IMR-90 (cell line): ENCODE measurements around the gene MARCHF6. TPM values are rescaled to one million over a fixed set of nuclear protein-coding genes. Genes with fewer than 3 reads are reported as not detected.

Experiments
- ATAC-seq: fragments of 200-7000 bp; cut with Tn5 transposase; 2 replicates; pipeline ENCODE4 v1.9.1; 2020; ENCODE audit warnings: low read depth, mild to moderate bottlenecking, moderate library complexity
- BruUV-seq: library from RNA; stranded (reverse); fragments of 400-500 nt; replicated peaks from 2 replicates; lab custom pipeline; 2021; lab: Mats Ljungman, UMichigan
- CTCF ChIA-PET: fragments of 300-600 bp; formaldehyde crosslinking; extraction: SDS; loops from one replicate; lab custom pipeline; 2021; ENCODE audit warnings: antibody characterized with exemption; lab: Yijun Ruan, JAX
- POLR2A ChIA-PET: fragments of 300-600 bp; sonication (Branson Sonifier 250); formaldehyde crosslinking; loops from one replicate; lab custom pipeline; 2022; ENCODE audit warnings: antibody characterized with exemption; ENCODE audit not compliant: unreplicated experiment; lab: Charles Lee
- DNase-seq: peaks from one replicate; pipeline ENCODE4 v3.0.0; 2013
- H2AFZ ChIP-seq: replicated peaks from 2 replicates; pipeline ENCODE3; 2013; ENCODE audit warnings: low read length, mild to moderate bottlenecking; ENCODE audit not compliant: poor library complexity
- H2AK5ac ChIP-seq: 2 replicates; pipeline ENCODE4 v1.6.1; 2013; ENCODE audit warnings: low read depth, low read length, inconsistent platforms
- H2AK9ac ChIP-seq: replicated peaks from 2 replicates; pipeline ENCODE3; 2013; ENCODE audit warnings: mild to moderate bottlenecking, low read depth, low read length, moderate library complexity; ENCODE audit not compliant: poor library complexity
- H2BK120ac ChIP-seq: 2 replicates; pipeline ENCODE4 v1.6.1; 2013; ENCODE audit warnings: low read depth, low read length, inconsistent platforms
- H2BK15ac ChIP-seq: 3 replicates; pipeline ENCODE4 v1.6.1; 2013; ENCODE audit warnings: low read depth, low read length, inconsistent platforms
- H2BK20ac ChIP-seq: 2 replicates; pipeline ENCODE4 v1.6.1; 2013; ENCODE audit warnings: low read depth, mild to moderate bottlenecking, inconsistent platforms, low read length, moderate library complexity
- H2BK5ac ChIP-seq: 2 replicates; pipeline ENCODE4 v1.6.1; 2013; ENCODE audit warnings: mild to moderate bottlenecking, low read depth, low read length, inconsistent platforms; ENCODE audit not compliant: poor library complexity, severe bottlenecking
- H3K14ac ChIP-seq: replicated peaks from 2 replicates; pipeline ENCODE4 v1.6.1; 2013; ENCODE audit warnings: low read depth, low read length, inconsistent platforms
- H3K18ac ChIP-seq: 2 replicates; pipeline ENCODE4 v1.6.1; 2013; ENCODE audit warnings: low read depth, low read length, control low read depth
- H3K23ac ChIP-seq: 2 replicates; pipeline ENCODE4 v1.6.1; 2013; ENCODE audit warnings: low read depth, low read length, inconsistent platforms
- H3K27ac ChIP-seq: 2 replicates; pipeline ENCODE4 v1.5.1; 2013; ENCODE audit warnings: mild to moderate bottlenecking, control low read depth, low read length; ENCODE audit not compliant: insufficient read depth
- H3K27me3 ChIP-seq: 2 replicates; pipeline ENCODE4 v1.6.1; 2013; ENCODE audit warnings: low read length; ENCODE audit not compliant: control insufficient read depth, insufficient read depth
- H3K36me3 ChIP-seq: 2 replicates; pipeline ENCODE4 v1.6.1; 2013; ENCODE audit warnings: low read length, mixed read lengths; ENCODE audit not compliant: control insufficient read depth, insufficient read depth
- H3K4ac ChIP-seq: 2 replicates; pipeline ENCODE4 v1.6.1; 2013; ENCODE audit warnings: low read depth, low read length, inconsistent platforms
- H3K4me1 ChIP-seq: 2 replicates; pipeline ENCODE4 v1.6.1; 2013; ENCODE audit warnings: low read length, mixed read lengths; ENCODE audit not compliant: control insufficient read depth, insufficient read depth
- H3K4me2 ChIP-seq: 2 replicates; pipeline ENCODE4 v1.6.1; 2013; ENCODE audit warnings: low read depth, mild to moderate bottlenecking, control low read depth, low read length, moderate library complexity
- H3K4me3 ChIP-seq: 2 replicates; pipeline ENCODE4 v1.5.1; 2013; ENCODE audit warnings: low read depth, mild to moderate bottlenecking, control low read depth, low read length, moderate library complexity; ENCODE audit not compliant: insufficient read depth
- H3K56ac ChIP-seq: 2 replicates; pipeline ENCODE4 v1.6.1; 2013; ENCODE audit warnings: low read length, inconsistent platforms; ENCODE audit not compliant: insufficient read depth; ENCODE audit errors: extremely low read depth
- H3K79me1 ChIP-seq, 2 experiments: 2 replicates each; pipeline ENCODE4 v1.6.1; 2013; ENCODE audit warnings: low read length in 2 of 2, inconsistent platforms in 1 of 2, low read depth in 1 of 2
- H3K9ac ChIP-seq: 2 replicates; pipeline ENCODE4 v1.6.1; 2013; ENCODE audit warnings: low read depth, low read length, control low read depth
- H3K9me1 ChIP-seq: 2 replicates; pipeline ENCODE4 v1.6.1; 2013; ENCODE audit warnings: low read length, inconsistent platforms; ENCODE audit not compliant: insufficient read depth
- H3K9me3 ChIP-seq: 2 replicates; pipeline ENCODE4 v1.6.1; 2013; ENCODE audit warnings: low read length; ENCODE audit not compliant: control insufficient read depth, insufficient read depth
- H4K20me1 ChIP-seq: 2 replicates; pipeline ENCODE4 v1.6.1; 2013; ENCODE audit warnings: low read length, inconsistent platforms; ENCODE audit not compliant: insufficient read depth
- H4K5ac ChIP-seq: 2 replicates; pipeline ENCODE4 v1.6.1; 2013; ENCODE audit warnings: mild to moderate bottlenecking, low read depth, low read length, control low read depth
- H4K8ac ChIP-seq, 2 experiments: 2 replicates each; pipeline ENCODE4 v1.6.1; 2013; ENCODE audit warnings: low read depth in 2 of 2, low read length in 2 of 2, control low read depth in 1 of 2, inconsistent platforms in 1 of 2
- H4K91ac ChIP-seq: 2 replicates; pipeline ENCODE4 v1.6.1; 2013; ENCODE audit warnings: low read depth, low read length, inconsistent platforms; ENCODE audit not compliant: insufficient read depth
- CHD1 ChIP-seq: IDR thresholded peaks from 2 replicates; pipeline ENCODE4 v1.6.1; 2012; ENCODE audit warnings: low read depth, low read length, improper control_type of control experiment
- RFX5 ChIP-seq: IDR thresholded peaks from 2 replicates; pipeline ENCODE4 v1.8.0; 2012; ENCODE audit warnings: low read depth, mild to moderate bottlenecking, low read length, moderate library complexity
- WGBS, 2 experiments: methylation state at CpG; one replicate each; pipeline versions ENCODE4 v1.1.5 to v1.1.7; 2013; ENCODE audit warnings: missing lambda C conversion rate in 2 of 2; ENCODE audit not compliant: insufficient read length in 1 of 2; ENCODE audit errors: extremely low coverage in 2 of 2; 5-methylcytosine and 5-hydroxymethylcytosine counted together
- dilution Hi-C: fragments of 300-500 bp; cut with HindIII; formaldehyde crosslinking; loops from one replicate; pipeline ENCODE4 v1.14.3; 2018; ENCODE audit warnings: low sequenced_read_pairs; ENCODE audit not compliant: unreplicated experiment
- in situ Hi-C: fragments of 300-500 bp; cut with MboI; formaldehyde crosslinking; loops from 3 replicates; pipeline ENCODE4 v1.14.3; 2019; ENCODE audit warnings: low sequenced_read_pairs, inconsistent platforms, mixed read lengths
- intact Hi-C: fragments of 100-400 bp; cut with micrococcal nuclease; formaldehyde crosslinking; loops from 2 replicates; pipeline ENCODE4 v1.10.0; 2022
- polyA plus RNA-seq, 3 experiments: library from polyadenylated mRNA; depleted of rRNA; stranded (reverse); fragments of >200 nt; gene quantifications; 2 replicates each; pipeline ENCODE4 v1.2.3, GENCODE V29; 2012; ENCODE audit warnings: low replicate concordance in 1 of 3
- total RNA-seq: library from RNA; depleted of rRNA; stranded (reverse); fragments of >200 nt; gene quantifications from 2 replicates; pipeline ENCODE4 v1.2.3, GENCODE V29; 2012

Gene MARCHF6
- total and polyA plus RNA-seq, 2 of the 4 experiments (the other 2 are of a cell fraction) = 55.2 to 62.6 TPM

GRCh38 chr5:10348258-10348657 lies 5.2 kb upstream of the MARCHF6 start:
- H2BK20ac ChIP-seq = no peak overlapping the region
- H3K56ac ChIP-seq = no peak overlapping the region
- H2BK15ac ChIP-seq = no peak overlapping the region
- H3K18ac ChIP-seq = no peak overlapping the region
- TF ChIP-seq CHD1 = no peak
- no peak for TF ChIP-seq RFX5
- no peak overlapping the region for H3K4ac ChIP-seq
- peaks cover 5% of the 10 kb centered on the region for H3K9me1 ChIP-seq
- H3K9ac ChIP-seq = no peak overlapping the region
- no peaks in the 10 kb centered on the region for H3K9me3 ChIP-seq
- ChIA-PET POLR2A (no interaction called here), CTCF (interaction anchor here (0.6 kb wide), 2 partner anchors 14 to 22 kb away, joined by 3 to 4 read pairs; no protein-coding TSS in a partner anchor)
- no peak overlapping the region for H2BK5ac ChIP-seq
- H3K36me3 ChIP-seq = no peaks in the 10 kb centered on the region
- no peak overlapping the region for H4K8ac ChIP-seq
- no peak overlapping the region for H3K23ac ChIP-seq
- peaks cover 0 to 18% of the 10 kb centered on the region in 2 experiments; a peak in 2 of 4 replicates for H3K79me1 ChIP-seq
- no peak overlapping the region for H4K91ac ChIP-seq
- DNase-seq = no peak
- H2AK5ac ChIP-seq = no peak overlapping the region
- no peak overlapping the region for H2BK120ac ChIP-seq
- H3K27me3 ChIP-seq = no peaks in the 10 kb centered on the region
- no peak overlapping the region for H3K4me3 ChIP-seq
- BruUV-seq = no TSS peak
- WGBS, 2 experiments = no CpG with 5 or more reads among the region's 2 CpGs
- H3K27ac ChIP-seq = no peak overlapping the region
- H4K20me1 ChIP-seq = no peaks in the 10 kb centered on the region
- H3K14ac ChIP-seq = no peak overlapping the region
- ATAC-seq = no peak
- no peak overlapping the region for H2AFZ ChIP-seq
- dilution Hi-C loops (no loop called here), intact Hi-C loops (no loop called here), in situ Hi-C loops (no loop called here)
- H3K4me2 ChIP-seq = no peak overlapping the region
- no peak overlapping the region for H2AK9ac ChIP-seq
- H3K4me1 ChIP-seq = peaks cover 8% of the 10 kb centered on the region
- H4K5ac ChIP-seq = no peak overlapping the region
